GM12892 (cell line): Measurements from ENCODE around the gene LRCH3. TPM values are rescaled to one million over a fixed set of nuclear protein-coding genes. Genes with fewer than 3 reads are reported as not detected.

Experiments used
- DNase-seq: peaks from one replicate; pipeline ENCODE4 v3.0.0; 2011; ENCODE audit not compliant: insufficient read length
- FAIRE-seq: peaks from 2 replicates; lab custom pipeline; 2011; peaks lifted over from hg19 to GRCh38; lab: Jason Lieb, UNC
- POLR2A ChIP-seq: IDR thresholded peaks from 2 replicates; pipeline ENCODE4 v1.6.1; 2011; ENCODE audit warnings: low read depth, low read length, control low read depth
- POLR2AphosphoS5 ChIP-seq: IDR thresholded peaks from 2 replicates; pipeline ENCODE4 v1.6.1; 2011; ENCODE audit warnings: low read depth, low read length, control low read depth
- TAF1 ChIP-seq: IDR thresholded peaks from 2 replicates; pipeline ENCODE4 v1.6.1; 2011; ENCODE audit warnings: low read depth, mild to moderate bottlenecking, control low read depth, low read length, borderline replicate concordance
- polyA plus RNA-seq: library from polyadenylated mRNA; unstranded; fragments of >200 nt; gene quantifications from one replicate; pipeline ENCODE4 v1.2.1, GENCODE V29; 2012; ENCODE audit warnings: missing spikeins, inconsistent platforms; ENCODE audit not compliant: missing spikeins

Gene LRCH3
- 32.9 TPM for polyA plus RNA-seq

- FAIRE-seq (peak; percentile 80), DNase-seq (peak; percentile 87)
- TF ChIP-seq TAF1 (peak; percentile 93), POLR2A (peak; percentile 93), POLR2AphosphoS5 (peak; percentile 94)
Observed at GRCh38 chr3:197791113-197791891, at the start of gene LRCH3. TSS of gene LRCH3 (plus strand) at chr3:197791254. CDS start at chr3:197791279, 25 bp downstream.

GRCh38 chr3:197742787-197743186 lies 48.3 kb upstream of the LRCH3 start:
- FAIRE-seq (no peak), DNase-seq (no peak)
- TF ChIP-seq POLR2AphosphoS5 (no peak), TAF1 (no peak)

- FAIRE-seq, result no peak
- no peak for DNase-seq
- TF ChIP-seq POLR2A, result no peak
- no peak for TF ChIP-seq TAF1
- TF ChIP-seq POLR2AphosphoS5, result no peak
Observed at GRCh38 chr3:197746209-197746608, 44.8 kb upstream of the LRCH3 start.

- FAIRE-seq (no peak), DNase-seq (no peak)
- TF ChIP-seq POLR2A, result no peak
- TF ChIP-seq TAF1, result no peak
- no peak for TF ChIP-seq POLR2AphosphoS5
Observed at GRCh38 chr3:197746801-197747237, 44.2 kb upstream of the LRCH3 start.

- TF ChIP-seq POLR2AphosphoS5 (no peak), TAF1 (no peak), POLR2A (no peak)
- FAIRE-seq (peak; percentile 67), DNase-seq (no peak)
Observed at GRCh38 chr3:197748597-197749314, 42.3 kb upstream of the LRCH3 start.

GRCh38 chr3:197749315-197749600 lies 41.8 kb upstream of the LRCH3 start:
- no peak for FAIRE-seq
- TF ChIP-seq POLR2A, result no peak
- no peak for TF ChIP-seq POLR2AphosphoS5
- TF ChIP-seq TAF1, result no peak
- no peak for DNase-seq

- FAIRE-seq (peak; percentile 98), DNase-seq (peak; percentile 76)
- peak; percentile 45; the same call in 1 of the 2 replicates for TF ChIP-seq TAF1
- TF ChIP-seq POLR2A, result peak; percentile 78; the same call in 1 of the 2 replicates
- TF ChIP-seq POLR2AphosphoS5, result no peak
Observed at GRCh38 chr3:197749601-197750395, 41.3 kb upstream of the LRCH3 start, which contains the start of gene FYTTD1. TSS of gene FYTTD1 (plus strand) at chr3:197749883. CDS start at chr3:197749972, 89 bp downstream.

- FAIRE-seq, result peak; percentile 54
- TF ChIP-seq POLR2A (peak; percentile 48; the same call in 1 of the 2 replicates), TAF1 (no peak), POLR2AphosphoS5 (no peak; the same call in 1 of the 2 replicates)
- DNase-seq, result peak; percentile 52
Observed at GRCh38 chr3:197750396-197750831, 40.6 kb upstream of the LRCH3 start.

- DNase-seq (no peak), FAIRE-seq (peak; percentile 88)
- TF ChIP-seq TAF1, result no peak
Observed at GRCh38 chr3:197750858-197751737, 40.0 kb upstream of the LRCH3 start.

- FAIRE-seq (peak; percentile 21), DNase-seq (no peak)
- no peak for TF ChIP-seq POLR2AphosphoS5
- TF ChIP-seq POLR2A, result no peak
Observed at GRCh38 chr3:197752107-197752506, 38.9 kb upstream of the LRCH3 start.
